ENCODE measurements around the gene NGFR.
"Not testable (repeated sequence)": the region's sequence is repeated elsewhere in the genome, so short reads cannot be mapped to it uniquely, and the experiment has no call there.

Gene NGFR

GRCh38 chr17:49496183-49496866 lies 1.2 kb downstream of the NGFR start:
- in situ Hi-C loops (cut with MboI; ENCODE audit: low sequenced_read_pairs): no loop called here

GRCh38 chr17:49496867-49497147 lies 1.7 kb downstream of the NGFR start:
- in situ Hi-C loops (cut with MboI; ENCODE audit: low sequenced_read_pairs): no loop called here

GRCh38 chr17:49497148-49498028 lies 2.3 kb downstream of the NGFR start:
- in situ Hi-C loops (cut with MboI; ENCODE audit: low sequenced_read_pairs): no loop called here

- in situ Hi-C loops (cut with MboI; ENCODE audit: low sequenced_read_pairs): no loop called here
Observed at GRCh38 chr17:49498029-49498615, 3.0 kb downstream of the NGFR start.

GRCh38 chr17:49501496-49501895 lies 6.4 kb downstream of the NGFR start:
- in situ Hi-C loops (cut with MboI; ENCODE audit: low sequenced_read_pairs): no loop called here

- in situ Hi-C loops (cut with MboI; ENCODE audit: low sequenced_read_pairs): no loop called here
Observed at GRCh38 chr17:49502254-49502653, 7.2 kb downstream of the NGFR start.

- in situ Hi-C loops (cut with MboI; ENCODE audit: low sequenced_read_pairs): not testable (repeated sequence)
Observed at GRCh38 chr17:49502680-49503079, 7.6 kb downstream of the NGFR start.

GRCh38 chr17:49504369-49504768 lies 9.3 kb downstream of the NGFR start:
- in situ Hi-C loops (cut with MboI; ENCODE audit: low sequenced_read_pairs): no loop called here

GRCh38 chr17:49505854-49506253 lies 10.8 kb downstream of the NGFR start:
- in situ Hi-C loops (cut with MboI; ENCODE audit: low sequenced_read_pairs): no loop called here

- in situ Hi-C loops (cut with MboI; ENCODE audit: low sequenced_read_pairs): no loop called here
Observed at GRCh38 chr17:49506282-49506681, 11.2 kb downstream of the NGFR start.

- in situ Hi-C loops (cut with MboI; ENCODE audit: low sequenced_read_pairs): no loop called here
Observed at GRCh38 chr17:49508061-49508865, 13.2 kb downstream of the NGFR start.

- in situ Hi-C loops (cut with MboI; ENCODE audit: low sequenced_read_pairs): no loop called here
Observed at GRCh38 chr17:49508866-49509587, 13.9 kb downstream of the NGFR start.

GRCh38 chr17:49509588-49509917 lies 14.5 kb downstream of the NGFR start:
- in situ Hi-C loops (cut with MboI; ENCODE audit: low sequenced_read_pairs): no loop called here

- in situ Hi-C loops (cut with MboI; ENCODE audit: low sequenced_read_pairs): no loop called here
Observed at GRCh38 chr17:49510059-49510719, 15.1 kb downstream of the NGFR start.

GRCh38 chr17:49510720-49511110 lies 15.6 kb downstream of the NGFR start:
- in situ Hi-C loops (cut with MboI; ENCODE audit: low sequenced_read_pairs): no loop called here

- in situ Hi-C loops (cut with MboI; ENCODE audit: low sequenced_read_pairs): no loop called here
Observed at GRCh38 chr17:49511810-49512209, 16.7 kb downstream of the NGFR start.

GRCh38 chr17:49512296-49513043 lies 17.4 kb downstream of the NGFR start:
- in situ Hi-C loops (cut with MboI; ENCODE audit: low sequenced_read_pairs): no loop called here

- in situ Hi-C loops (cut with MboI; ENCODE audit: low sequenced_read_pairs): no loop called here
Observed at GRCh38 chr17:49513044-49513395, 17.9 kb downstream of the NGFR start.

- in situ Hi-C loops (cut with MboI; ENCODE audit: low sequenced_read_pairs): no loop called here
Observed at GRCh38 chr17:49513641-49514040, 18.5 kb downstream of the NGFR start.
